ENCODE measurements around the gene TENM4. TPM values are rescaled to one million over a fixed set of nuclear protein-coding genes. Genes with fewer than 3 reads are reported as not detected.

The TENM4 gene
- polyA plus RNA-seq, 10 donors: 6.1 to 11.6 (median 8.4) TPM

- DNase-seq: no peak
These were observed 21.7 kb downstream of the TENM4 start for GRCh38 chr11:79419120-79419519.

- DNase-seq: no peak
These were observed 22.6 kb downstream of the TENM4 start for GRCh38 chr11:79418241-79418640.

- no peak for DNase-seq
These were observed 23.5 kb downstream of the TENM4 start for GRCh38 chr11:79417069-79417920.

GRCh38 chr11:79415912-79416311, 24.9 kb downstream of the TENM4 start:
- no peak for DNase-seq

GRCh38 chr11:79415411-79415810, 25.4 kb downstream of the TENM4 start:
- DNase-seq: no peak

GRCh38 chr11:79414644-79415317, 26.0 kb downstream of the TENM4 start:
- peak in 1 of 3 donors; percentile 81 for DNase-seq

- peak in 1 of 3 donors; percentile 55 for DNase-seq
These were observed 26.8 kb downstream of the TENM4 start for GRCh38 chr11:79414041-79414440.

- peak; percentile 94 to 98 (median 94) for DNase-seq
These were observed 27.6 kb downstream of the TENM4 start for GRCh38 chr11:79413268-79413667.

- DNase-seq: no peak
These were observed 28.1 kb downstream of the TENM4 start for GRCh38 chr11:79412761-79413160.

GRCh38 chr11:79409330-79409729, 31.5 kb downstream of the TENM4 start:
- DNase-seq: no peak

- DNase-seq: no peak
These were observed 34.5 kb downstream of the TENM4 start for GRCh38 chr11:79406376-79406775.

GRCh38 chr11:79404806-79405205, 36.0 kb downstream of the TENM4 start:
- no peak for DNase-seq

GRCh38 chr11:79404325-79404724, 36.5 kb downstream of the TENM4 start:
- peak in 1 of 3 donors; percentile 28 for DNase-seq

- DNase-seq: no peak
These were observed 37.0 kb downstream of the TENM4 start for GRCh38 chr11:79403839-79404238.

- DNase-seq: no peak
These were observed 37.9 kb downstream of the TENM4 start for GRCh38 chr11:79402912-79403311.

GRCh38 chr11:79400717-79401330, 40.0 kb downstream of the TENM4 start:
- DNase-seq: peak in 1 of 3 donors; percentile 25

GRCh38 chr11:79400206-79400605, 40.6 kb downstream of the TENM4 start:
- no peak for DNase-seq

- no peak for DNase-seq
These were observed 43.6 kb downstream of the TENM4 start for GRCh38 chr11:79397252-79397651.

GRCh38 chr11:79396674-79397073, 44.2 kb downstream of the TENM4 start:
- no peak for DNase-seq

GRCh38 chr11:79396001-79396400, 44.8 kb downstream of the TENM4 start:
- no peak for DNase-seq

- DNase-seq: no peak
These were observed 47.3 kb downstream of the TENM4 start for GRCh38 chr11:79393362-79394043.

GRCh38 chr11:79392161-79392560, 48.7 kb downstream of the TENM4 start:
- DNase-seq: no peak
